Psoas muscle (tissue), 8 donors: ENCODE results near the gene EIF5. TPM values are rescaled to one million over a fixed set of nuclear protein-coding genes. Genes with fewer than 3 reads are reported as not detected.

Experiments used
- ATAC-seq, 4 donors: fragments of 200-7000 bp; cut with Tn5 transposase; one replicate each; pipeline ENCODE4 v1.9.1; 2020; ENCODE audit warnings: moderate library complexity in 3 of 4, mild to moderate bottlenecking in 2 of 4
- DNase-seq, 2 donors: peaks; one replicate each; pipeline ENCODE4 v3.0.0-alpha.2; 2020
- H3K27ac ChIP-seq: fragments of 200-600 bp; one replicate; pipeline ENCODE4 v1.8.0; 2022
- H3K27me3 ChIP-seq, 3 donors: fragments of 200-600 bp in 1 of 3; one replicate each; pipeline versions ENCODE4 v1.6.1 to v1.8.0; 2013 to 2022; ENCODE audit warnings: low read length in 2 of 3, mild to moderate bottlenecking in 2 of 3, moderate library complexity in 1 of 3; ENCODE audit not compliant: insufficient read depth in 3 of 3
- H3K36me3 ChIP-seq, 2 donors: fragments of 200-600 bp in 1 of 2; one replicate each; pipeline versions ENCODE4 v1.6.1 to v1.8.0; 2013 to 2022; ENCODE audit warnings: low read depth in 1 of 2, mild to moderate bottlenecking in 1 of 2, moderate library complexity in 1 of 2; ENCODE audit not compliant: insufficient read depth in 1 of 2
- H3K4me1 ChIP-seq: fragments of 200-600 bp; one replicate; pipeline ENCODE4 v1.8.0; 2022
- H3K4me3 ChIP-seq: fragments of 200-600 bp; one replicate; pipeline ENCODE4 v1.8.0; 2022; ENCODE audit warnings: mild to moderate bottlenecking
- H3K9me3 ChIP-seq: fragments of 200-600 bp; one replicate; pipeline ENCODE4 v1.8.0; 2022
- CTCF ChIP-seq: fragments of 200-600 bp; IDR thresholded peaks from one replicate; pipeline ENCODE4 v1.8.0; 2022; ENCODE audit warnings: antibody characterized with exemption
- WGBS, 3 donors: extraction: QIAGEN DNeasy Blood & Tissue Kit; methylation state at CpG; one replicate each; pipeline versions ENCODE4 v1.1.6 to v1.1.7; 2013; 5-methylcytosine and 5-hydroxymethylcytosine counted together
- intact Hi-C, 2 donors: fragments of 100-400 bp; cut with DNase I; formaldehyde crosslinking; loops; one replicate each; pipeline versions ENCODE4 v1.11.0 to v1.14.2; 2022
- polyA plus RNA-seq, 3 donors: library from polyadenylated mRNA; stranded (reverse); fragments of 200-250 nt; gene quantifications; one replicate each; pipeline ENCODE4 v1.2.3, GENCODE V29; 2013
- total RNA-seq, 4 donors: library from RNA; stranded (reverse); fragmentation: NEBNext Ultra II Directional in 2 of 4; extraction: Animal tissue kit (Norgen Biotek cat#: 25700) in 2 of 4; gene quantifications; one replicate each; pipeline versions ENCODE4 v1.2.1 to v1.2.4, GENCODE V29; 2021 to 2023
- donor health status: healthy with polysubstance abuse.
- donor health status: DM: no; HTN: no; CAD: no; lungs with moderate emphysema.
- donor health status: Bipolar disorder and iron deficiency.
- donor health status: healthy.
- donor health status: DM: yes; HTN: yes; CAD: no.
- donor health status: DM: no; HTN: no; CAD: no.
- donor health status: DM: no; HTN: no; CAD: no.
- donor health status: DM: yes; HTN: yes; CAD: no.

Gene EIF5
- total and polyA plus RNA-seq, 7 donors = 163 to 535 (median 381) TPM

GRCh38 chr14:103292426-103293374, 41.3 kb upstream of the EIF5 start:
- 27 to 29% (median 28%) methylated on average over 10 of the region's 10 CpGs for WGBS, 3 donors

GRCh38 chr14:103293465-103293864, 40.6 kb upstream of the EIF5 start:
- DNase-seq = no peak
- WGBS, 3 donors = 72 to 77% (median 74%) methylated on average over 7 of the region's 7 CpGs
- peak in 2 of 4 donors; percentile 6 to 12 for ATAC-seq
- intact Hi-C loops = loop anchor here (2.0 to 5.0 kb wide), 4 partner anchors 106 to 219 kb away; no protein-coding TSS in a partner anchor
- Histone ChIP-seq H3K4me3 (no peak overlapping the region), H3K36me3 (no peaks in the 10 kb centered on the region), H3K9me3 (no peaks in the 10 kb centered on the region), H3K27me3 (no peaks in the 10 kb centered on the region), H3K27ac (no peak overlapping the region), H3K4me1 (no peaks in the 10 kb centered on the region)
- no peak for TF ChIP-seq CTCF

More at GRCh38 chr14:103292426-103293374, 41.3 kb upstream of the EIF5 start:
- ATAC-seq (peak; percentile 92 to 97 (median 95)), DNase-seq (peak; percentile 74 to 88)
- Histone ChIP-seq H3K27ac (no peak overlapping the region), H3K4me1 (no peaks in the 10 kb centered on the region), H3K4me3 (no peak overlapping the region), H3K9me3 (no peaks in the 10 kb centered on the region), H3K27me3 (no peaks in the 10 kb centered on the region), H3K36me3 (no peaks in the 10 kb centered on the region)
- peak; percentile 90 for TF ChIP-seq CTCF
- intact Hi-C loops = loop anchor here (2.0 to 5.0 kb wide), 4 partner anchors 105 to 218 kb away; no protein-coding TSS in a partner anchor

- Histone ChIP-seq H3K4me1 (no peaks in the 10 kb centered on the region), H3K9me3 (no peaks in the 10 kb centered on the region), H3K27ac (no peak overlapping the region), H3K27me3 (no peaks in the 10 kb centered on the region), H3K4me3 (no peak overlapping the region), H3K36me3 (no peaks in the 10 kb centered on the region)
- DNase-seq (no peak), ATAC-seq (no peak)
- WGBS, 3 donors = 86 to 90% (median 86%) methylated on average over 11 of the region's 11 CpGs
- no peak for TF ChIP-seq CTCF
- intact Hi-C loops = loop anchor here in 1 of 2 donors (5.0 kb wide), 1 partner anchor 107 kb away; no protein-coding TSS in a partner anchor
Observed at GRCh38 chr14:103294091-103294490, 39.9 kb upstream of the EIF5 start.

GRCh38 chr14:103296007-103296406, 38.0 kb upstream of the EIF5 start:
- DNase-seq = no peak
- Histone ChIP-seq H3K4me1 (no peaks in the 10 kb centered on the region), H3K27ac (no peak overlapping the region), H3K27me3 (no peaks in the 10 kb centered on the region), H3K9me3 (no peaks in the 10 kb centered on the region), H3K4me3 (no peak overlapping the region), H3K36me3 (no peaks in the 10 kb centered on the region)
- TF ChIP-seq CTCF = no peak
- intact Hi-C loops = no loop called here
- ATAC-seq = no peak
